PC-3 (cell line): ENCODE measurements around the gene NDUFAF5. TPM values are rescaled to one million over a fixed set of nuclear protein-coding genes. Genes with fewer than 3 reads are reported as not detected.
"Not testable (repeated sequence)": the region's sequence is repeated elsewhere in the genome, so short reads cannot be mapped to it uniquely, and the experiment has no call there.

Experiments
- ATAC-seq: fragments of 200-7000 bp; cut with Tn5 transposase; 2 replicates; pipeline ENCODE4 v1.9.1; 2020; ENCODE audit warnings: mild to moderate bottlenecking, moderate library complexity
- BruUV-seq: library from RNA; stranded (reverse); fragments of 400-500 nt; replicated peaks from 2 replicates; lab custom pipeline; 2021; lab: Mats Ljungman, UMichigan
- CTCF ChIA-PET: fragments of 300-600 bp; sonication (Branson Sonifier 250); formaldehyde crosslinking; loops from one replicate; lab custom pipeline; 2022; ENCODE audit warnings: antibody characterized with exemption; lab: Charles Lee
- POLR2A ChIA-PET: fragments of 300-600 bp; sonication (Branson Sonifier 250); formaldehyde crosslinking; loops from one replicate; lab custom pipeline; 2022; ENCODE audit warnings: antibody characterized with exemption; ENCODE audit not compliant: unreplicated experiment; lab: Charles Lee
- DNase-seq: peaks from one replicate; pipeline ENCODE4 v3.0.0-alpha.2; 2015
- H2AFZ ChIP-seq: fragments of 300-600 bp; sonication (generic); 2 replicates; pipeline ENCODE4 v1.6.0; 2016; ENCODE audit warnings: antibody characterized with exemption, low read length
- H3F3A ChIP-seq: fragments of 300-600 bp; sonication (generic); one replicate; pipeline ENCODE4 v1.6.0; 2017; ENCODE audit warnings: antibody characterized with exemption, low read length, control low read depth, mild to moderate bottlenecking; ENCODE audit not compliant: unreplicated experiment
- H3K27ac ChIP-seq: fragments of 300-600 bp; sonication (generic); 2 replicates; pipeline ENCODE4 v1.5.1; 2016; ENCODE audit warnings: mild to moderate bottlenecking, low read length
- H3K27me3 ChIP-seq: fragments of 300-600 bp; sonication (generic); 2 replicates; pipeline ENCODE4 v1.6.1; 2016; ENCODE audit warnings: low read length, mixed read lengths
- H3K36me3 ChIP-seq: fragments of 300-600 bp; sonication (generic); 2 replicates; pipeline ENCODE4 v1.6.1; 2016; ENCODE audit warnings: low read depth, mixed run types, low read length, mixed read lengths
- H3K4me1 ChIP-seq: fragments of 300-600 bp; sonication (generic); 2 replicates; pipeline ENCODE4 v1.5.1; 2016; ENCODE audit warnings: low read length; ENCODE audit not compliant: insufficient read depth
- H3K4me2 ChIP-seq: fragments of 300-600 bp; sonication (generic); 2 replicates; pipeline ENCODE4 v1.6.0; 2016; ENCODE audit warnings: low read length
- H3K4me3 ChIP-seq: fragments of 300-600 bp; sonication (generic); 2 replicates; pipeline ENCODE4 v1.5.1; 2016; ENCODE audit warnings: mild to moderate bottlenecking, low read length, mixed read lengths
- H3K79me2 ChIP-seq: fragments of 300-600 bp; sonication (generic); 2 replicates; pipeline ENCODE4 v1.6.1; 2017; ENCODE audit warnings: low read length, mixed read lengths
- H3K9ac ChIP-seq: fragments of 300-600 bp; sonication (generic); 2 replicates; pipeline ENCODE4 v1.6.0; 2016; ENCODE audit warnings: mild to moderate bottlenecking, low read length
- H3K9me2 ChIP-seq: fragments of 300-600 bp; sonication (generic); replicated peaks from 2 replicates; pipeline ENCODE4 v1.6.1; 2016; ENCODE audit warnings: mixed run types, low read length, mixed read lengths
- H3K9me3 ChIP-seq: fragments of 300-600 bp; sonication (generic); 2 replicates; pipeline ENCODE4 v1.6.1; 2016; ENCODE audit warnings: low read length, mixed read lengths
- H4K20me1 ChIP-seq: fragments of 300-600 bp; sonication (generic); 2 replicates; pipeline ENCODE4 v1.6.1; 2016; ENCODE audit warnings: low read length, mixed read lengths
- EZH2 ChIP-seq: fragments of 300-600 bp; sonication (generic); IDR thresholded peaks from one replicate; pipeline ENCODE4 v1.6.1; 2017; ENCODE audit warnings: antibody characterized with exemption, mild to moderate bottlenecking, low read length; ENCODE audit not compliant: unreplicated experiment
- EZH2phosphoT487 ChIP-seq: fragments of 300-600 bp; sonication (generic); IDR thresholded peaks from 2 replicates; pipeline ENCODE4 v1.6.1; 2018; ENCODE audit warnings: mild to moderate bottlenecking, antibody characterized with exemption, low read length, borderline replicate concordance
- intact Hi-C: fragments of 100-400 bp; cut with micrococcal nuclease; formaldehyde crosslinking; loops from 2 replicates; pipeline ENCODE4 v1.9.0; 2023
- total RNA-seq: library from RNA; depleted of rRNA; stranded (reverse); fragments of >200 nt; gene quantifications from 2 replicates; pipeline ENCODE4 v1.2.3, GENCODE V29; 2014
- TF ChIP-seq, protein P1 (sequence below): fragments of 300-600 bp; sonication (generic); conservative IDR thresholded peaks from 2 replicates; pipeline ENCODE4 v1.5.1; 2017; ENCODE audit warnings: antibody characterized with exemption, low read depth, mild to moderate bottlenecking, low read length

The NDUFAF5 gene
- total RNA-seq, 1 experiment from 2014 or later: 29.0 TPM

DNA sequence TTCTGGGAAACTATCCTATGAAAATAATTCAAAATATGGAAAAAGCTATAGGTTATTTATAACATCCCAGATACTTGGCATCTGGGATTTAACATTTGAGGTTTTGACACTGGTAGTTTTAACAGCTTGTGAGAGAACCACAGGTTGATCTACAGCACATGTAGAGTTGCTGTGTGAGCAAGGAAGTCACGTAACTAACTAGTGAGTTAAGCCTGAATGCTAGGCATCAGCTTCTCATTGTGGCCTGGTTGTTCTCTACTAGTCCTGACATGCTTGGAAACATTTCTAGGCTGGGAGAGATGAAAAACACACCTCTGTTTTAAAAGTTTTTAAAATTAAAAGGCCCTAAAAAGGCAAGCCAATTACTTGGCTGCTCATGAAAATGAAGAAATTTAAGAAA is 28.3 kb upstream of the NDUFAF5 start:
- Histone ChIP-seq H3K36me3 (peaks cover 46% of the 10 kb centered on the region), H3K4me1 (no peaks in the 10 kb centered on the region), H3K9me2 (no peaks in the 10 kb centered on the region), H3F3A (no peaks in the 10 kb centered on the region), H3K27me3 (no peaks in the 10 kb centered on the region), H3K4me2 (no peak overlapping the region), H3K9me3 (no peaks in the 10 kb centered on the region), H2AFZ (no peak overlapping the region), H3K4me3 (no peak overlapping the region), H3K27ac (no peak overlapping the region), H4K20me1 (no peaks in the 10 kb centered on the region), H3K79me2 (no peaks in the 10 kb centered on the region), H3K9ac (no peak overlapping the region)
- ChIA-PET POLR2A (no interaction called here), CTCF (no interaction called here)
- ATAC-seq: no peak
- intact Hi-C loops: no loop called here
- DNase-seq: no peak
- BruUV-seq: no TSS peak
- TF ChIP-seq, protein P1, sequence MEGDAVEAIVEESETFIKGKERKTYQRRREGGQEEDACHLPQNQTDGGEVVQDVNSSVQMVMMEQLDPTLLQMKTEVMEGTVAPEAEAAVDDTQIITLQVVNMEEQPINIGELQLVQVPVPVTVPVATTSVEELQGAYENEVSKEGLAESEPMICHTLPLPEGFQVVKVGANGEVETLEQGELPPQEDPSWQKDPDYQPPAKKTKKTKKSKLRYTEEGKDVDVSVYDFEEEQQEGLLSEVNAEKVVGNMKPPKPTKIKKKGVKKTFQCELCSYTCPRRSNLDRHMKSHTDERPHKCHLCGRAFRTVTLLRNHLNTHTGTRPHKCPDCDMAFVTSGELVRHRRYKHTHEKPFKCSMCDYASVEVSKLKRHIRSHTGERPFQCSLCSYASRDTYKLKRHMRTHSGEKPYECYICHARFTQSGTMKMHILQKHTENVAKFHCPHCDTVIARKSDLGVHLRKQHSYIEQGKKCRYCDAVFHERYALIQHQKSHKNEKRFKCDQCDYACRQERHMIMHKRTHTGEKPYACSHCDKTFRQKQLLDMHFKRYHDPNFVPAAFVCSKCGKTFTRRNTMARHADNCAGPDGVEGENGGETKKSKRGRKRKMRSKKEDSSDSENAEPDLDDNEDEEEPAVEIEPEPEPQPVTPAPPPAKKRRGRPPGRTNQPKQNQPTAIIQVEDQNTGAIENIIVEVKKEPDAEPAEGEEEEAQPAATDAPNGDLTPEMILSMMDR: no peak
- no peak for TF ChIP-seq EZH2phosphoT487
- no peak for TF ChIP-seq EZH2

DNA sequence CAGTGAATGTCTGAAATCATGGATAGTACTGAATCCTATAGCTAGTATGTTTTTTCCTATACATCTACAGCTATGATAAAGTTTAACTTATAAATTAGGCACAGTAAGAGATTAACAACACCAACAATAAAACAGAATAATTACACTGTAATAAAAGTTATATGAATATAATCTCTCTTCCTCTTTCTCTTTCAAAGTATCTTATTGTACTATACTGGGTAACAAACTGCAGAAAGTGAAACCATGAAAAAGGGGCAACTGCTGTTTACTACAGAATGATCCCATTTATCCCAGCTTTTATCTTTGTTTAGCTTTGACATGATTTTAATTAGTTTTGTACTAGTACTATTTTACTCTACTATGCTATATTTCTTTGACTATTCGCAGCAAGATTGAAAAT is 25.9 kb upstream of the NDUFAF5 start:
- no TSS peak for BruUV-seq

DNA sequence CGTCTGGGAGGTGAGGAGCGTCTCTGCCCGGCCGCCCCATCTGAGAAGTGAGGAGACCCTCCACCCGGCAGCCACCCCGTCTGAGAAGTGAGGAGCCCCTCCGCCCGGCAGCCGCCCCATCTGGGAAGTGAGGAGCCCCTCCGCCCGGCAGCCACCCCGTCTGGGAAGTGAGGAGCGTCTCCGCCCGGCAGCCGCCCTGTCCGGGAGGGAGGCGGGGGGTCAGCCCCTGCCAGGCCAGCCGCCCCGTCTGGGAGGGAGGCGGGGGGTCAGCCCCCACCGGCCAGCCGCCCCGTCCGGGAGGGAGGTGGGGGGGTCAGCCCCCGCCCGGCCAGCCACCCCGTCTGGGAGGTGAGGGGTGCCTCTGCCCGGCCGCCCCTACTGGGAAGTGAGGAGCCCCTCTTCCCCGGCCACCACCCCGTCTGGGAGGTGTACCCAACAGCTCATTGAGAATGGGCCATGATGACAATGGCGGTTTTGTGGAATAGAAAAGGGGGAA is 24.3 kb upstream of the NDUFAF5 start:
- H4K20me1 ChIP-seq, DNase-seq, BruUV-seq, H3K4me2 ChIP-seq, H3K79me2 ChIP-seq, H3K9me3 ChIP-seq, H2AFZ ChIP-seq, H3K4me1 ChIP-seq, ATAC-seq, H3K27ac ChIP-seq, CTCF ChIA-PET, H3F3A ChIP-seq, intact Hi-C loops, H3K27me3 ChIP-seq, POLR2A ChIA-PET, H3K9me2 ChIP-seq, H3K9ac ChIP-seq, H3K4me3 ChIP-seq: not testable (repeated sequence)
- H3K36me3 ChIP-seq: peaks cover 62% of the 10 kb centered on the region

More for the DNA sequence above, 25.9 kb upstream of the NDUFAF5 start:
- ATAC-seq: no peak
- Histone ChIP-seq H3K4me2 (no peak overlapping the region), H4K20me1 (no peaks in the 10 kb centered on the region), H3K36me3 (peaks cover 62% of the 10 kb centered on the region), H3F3A (no peaks in the 10 kb centered on the region), H3K4me1 (no peaks in the 10 kb centered on the region), H3K9me3 (no peaks in the 10 kb centered on the region), H3K9me2 (no peaks in the 10 kb centered on the region), H3K79me2 (no peaks in the 10 kb centered on the region), H3K27ac (no peak overlapping the region), H3K4me3 (no peak overlapping the region), H3K9ac (no peak overlapping the region), H3K27me3 (no peaks in the 10 kb centered on the region), H2AFZ (no peak overlapping the region)
- no peak for DNase-seq
- CTCF ChIA-PET: no interaction called here
- TF ChIP-seq EZH2 (no peak), EZH2phosphoT487 (no peak)
- TF ChIP-seq, protein P1: no peak
- intact Hi-C loops: no loop called here
- POLR2A ChIA-PET: no interaction called here
